ENCODE results near the gene DNAJB13. TPM values are rescaled to one million over a fixed set of nuclear protein-coding genes. Genes with fewer than 3 reads are reported as not detected.

Gene DNAJB13
- total RNA-seq, result not detected in 2 replicates

GRCh38 chr11:73950869-73951710, at the start of gene DNAJB13:
DNAJB13 (plus strand) TSS chr11:73951026; CDS start chr11:73951070, 44 bp downstream.

GRCh38 chr11:73982595-73982989, 31.8 kb downstream of the DNAJB13 start, which contains the start of gene UCP2:
UCP2 (minus strand) TSS chr11:73982843; CDS start chr11:73978378, 4,465 bp downstream.

DNA sequence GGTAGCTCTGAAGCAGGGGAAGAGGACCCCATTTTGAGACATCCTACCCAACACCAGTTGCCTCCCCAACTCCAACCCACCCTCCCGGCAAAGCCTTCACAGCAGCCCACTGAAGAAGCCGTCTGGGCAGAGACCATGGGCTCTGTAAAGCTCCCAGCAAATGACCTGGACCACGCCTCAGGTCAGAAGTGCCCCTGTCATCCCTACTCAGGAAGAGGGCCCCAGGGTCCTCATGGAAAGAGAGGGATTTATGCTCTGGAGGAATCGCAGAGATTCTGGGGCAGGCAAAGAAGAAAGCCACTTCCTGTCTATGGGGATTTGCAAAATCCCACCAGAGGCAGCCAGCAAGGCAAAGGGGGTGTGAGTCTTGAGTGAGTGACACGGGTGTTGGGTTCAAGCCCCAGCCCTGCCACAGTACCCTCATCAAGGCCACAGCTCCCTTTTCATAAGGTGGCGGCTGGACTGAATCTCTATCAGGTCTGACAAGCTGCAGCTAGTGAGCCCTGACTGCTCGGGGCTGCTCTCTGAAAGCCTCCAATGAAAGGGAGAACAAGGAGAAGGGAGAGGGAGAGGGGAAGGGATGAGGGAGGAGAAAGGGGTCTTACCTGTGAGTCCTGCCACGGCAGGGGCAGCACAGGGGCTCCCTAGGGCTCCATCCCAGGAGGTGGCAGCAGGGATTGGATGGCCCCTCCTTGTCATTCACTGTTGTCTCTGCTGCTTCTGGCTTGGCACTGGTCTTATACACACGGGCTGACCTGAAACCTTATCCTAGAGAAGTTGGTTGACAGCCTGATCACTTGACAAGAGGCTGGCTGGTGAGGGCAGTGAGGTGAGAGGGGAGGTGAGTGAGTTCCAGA, 57.8 kb downstream of the DNAJB13 start, which contains the start of gene UCP3:
Gene UCP3 (minus strand): TSS at position 713 of the 857 bp plus-strand sequence. CDS start 2,043 bp downstream, outside the sequence.

Other genes starting within 250 kb of the DNAJB13 start
- 60.5 and 70.6 TPM in 2 replicates for gene RAB6A, start 190.0 kb upstream of the DNAJB13 start, total RNA-seq
- gene MRPL48, start 163.2 kb upstream of the DNAJB13 start, total RNA-seq, result 40.7 and 46.4 TPM in 2 replicates
- 135 and 141 TPM in 2 replicates for gene COA4, start 74.2 kb upstream of the DNAJB13 start, total RNA-seq
- 9.5 and 11.4 TPM in 2 replicates for gene PAAF1, start 74.0 kb upstream of the DNAJB13 start, total RNA-seq
- 20.7 and 21.6 TPM in 2 replicates for gene UCP2, start 31.8 kb downstream of the DNAJB13 start, total RNA-seq
- gene UCP3, start 58.1 kb downstream of the DNAJB13 start, total RNA-seq, result 0.30 and 0.50 TPM in 2 replicates
- 11.8 and 13.8 TPM in 2 replicates for gene C2CD3, start 220.0 kb downstream of the DNAJB13 start, total RNA-seq
- gene PPME1, start 220.3 kb downstream of the DNAJB13 start, total RNA-seq, result 36.0 and 47.7 TPM in 2 replicates